ENCODE results near the gene SLC6A9. TPM values are rescaled to one million over a fixed set of nuclear protein-coding genes. Genes with fewer than 3 reads are reported as not detected.

The SLC6A9 gene
- total RNA-seq, 2 experiments from 2014 or later: 10.2 to 11.1 TPM

DNA sequence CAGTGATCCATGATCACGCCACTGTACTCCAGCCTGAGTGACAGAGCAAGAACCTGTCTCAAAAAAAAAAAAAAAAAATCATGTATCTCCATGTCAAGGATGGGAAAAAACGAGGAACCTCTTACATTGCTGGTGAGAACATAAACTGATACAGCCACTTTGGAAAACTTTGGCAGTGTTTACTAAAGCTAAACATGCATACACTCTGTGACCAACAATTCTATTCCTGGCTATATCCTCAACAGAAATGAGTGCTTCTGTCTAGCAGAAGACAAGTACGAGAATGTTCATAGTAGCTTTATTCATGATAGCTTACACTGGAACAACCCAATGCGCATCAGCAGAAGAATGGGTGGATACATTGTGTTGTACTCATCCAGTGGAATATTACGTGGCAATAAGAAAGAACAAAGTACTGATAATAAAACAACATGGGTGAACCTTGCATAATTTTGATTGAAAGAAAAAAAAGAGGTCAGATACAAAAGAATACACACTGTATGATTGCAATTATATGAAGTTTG lies 31.5 kb upstream of the SLC6A9 start:
- Mint-ChIP-seq H3K4me3 (no peak overlapping the region), H3K9me3 (no peaks in the 10 kb centered on the region), H3K27ac (no peak overlapping the region), H3K4me1 (ENCODE audit: low read depth) (no peaks in the 10 kb centered on the region), H3K27me3 (ENCODE audit: low read depth) (peaks cover 4% of the 10 kb centered on the region), H3K36me3 (ENCODE audit: low read depth) (no peaks in the 10 kb centered on the region)
- no peak for DNase-seq
- intact Hi-C loops (cut with micrococcal nuclease): no loop called here
- CTCF ChIA-PET: interaction anchor here (0.6 to 0.7 kb wide), 2 partner anchors 15 to 41 kb away, joined by 3 to 5 read pairs; no protein-coding TSS in a partner anchor

- Mint-ChIP-seq H3K36me3 (ENCODE audit: low read depth) (no peaks in the 10 kb centered on the region), H3K9me3 (no peaks in the 10 kb centered on the region), H3K27ac (no peak overlapping the region), H3K4me1 (ENCODE audit: low read depth) (no peaks in the 10 kb centered on the region), H3K4me3 (no peak overlapping the region), H3K27me3 (ENCODE audit: low read depth) (no peaks in the 10 kb centered on the region)
- intact Hi-C loops (cut with micrococcal nuclease): no loop called here
- CTCF ChIA-PET: interaction anchor here (0.6 kb wide), 1 partner anchor 14 kb away, joined by 5 read pairs; no protein-coding TSS in a partner anchor
- DNase-seq: no peak
These were observed 30.6 kb upstream of the SLC6A9 start for GRCh38 chr1:44061857-44062256.

- H3K9me3 Mint-ChIP-seq: no peaks in the 10 kb centered on the region
- no peaks in the 10 kb centered on the region for H3K36me3 Mint-ChIP-seq (ENCODE audit: low read depth)
- H3K4me3 Mint-ChIP-seq: no peak overlapping the region
- H3K27me3 Mint-ChIP-seq (ENCODE audit: low read depth): no peaks in the 10 kb centered on the region
- no peak for DNase-seq
- CTCF ChIA-PET: no interaction called here
- intact Hi-C loops (cut with micrococcal nuclease): no loop called here
- no peaks in the 10 kb centered on the region for H3K4me1 Mint-ChIP-seq (ENCODE audit: low read depth)
- no peak overlapping the region for H3K27ac Mint-ChIP-seq
These were observed 29.6 kb upstream of the SLC6A9 start for GRCh38 chr1:44060830-44061267.

DNA sequence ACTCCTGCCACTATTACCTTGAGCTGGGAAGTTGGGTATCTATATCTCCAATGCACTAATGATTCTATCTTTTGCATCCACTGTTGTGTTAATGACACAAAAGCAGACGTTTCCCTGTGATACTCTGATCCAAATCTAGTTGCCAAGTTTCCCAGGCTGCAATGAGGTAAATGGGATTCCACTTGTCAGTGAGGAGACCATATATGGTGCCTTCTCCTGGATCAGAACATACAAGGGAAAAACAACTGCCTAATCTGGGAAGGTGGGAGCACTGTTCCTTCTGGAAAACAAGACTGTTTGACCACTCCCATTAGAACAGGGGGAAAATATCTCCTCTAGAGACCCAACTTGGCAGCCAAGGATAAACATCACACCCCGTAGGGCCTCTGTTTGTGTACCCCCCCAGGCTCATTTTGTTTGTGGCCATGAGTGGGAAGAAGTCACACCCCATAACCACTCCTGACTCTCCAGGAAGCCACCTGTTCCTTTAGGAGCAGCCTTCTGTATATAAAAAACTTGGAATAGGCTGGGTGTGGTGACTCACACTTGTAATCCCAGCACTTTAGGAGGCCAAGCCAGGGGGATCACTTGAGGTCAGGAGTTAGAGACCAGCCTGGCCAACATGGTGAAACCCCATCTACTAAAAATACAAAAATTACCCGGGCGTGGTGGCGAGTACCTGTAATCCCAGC lies 28.5 kb upstream of the SLC6A9 start:
- no peaks in the 10 kb centered on the region for H3K36me3 Mint-ChIP-seq (ENCODE audit: low read depth)
- CTCF ChIA-PET: no interaction called here
- no peaks in the 10 kb centered on the region for H3K4me1 Mint-ChIP-seq (ENCODE audit: low read depth)
- no peaks in the 10 kb centered on the region for H3K27me3 Mint-ChIP-seq (ENCODE audit: low read depth)
- H3K4me3 Mint-ChIP-seq: no peak overlapping the region
- intact Hi-C loops (cut with micrococcal nuclease): no loop called here
- no peaks in the 10 kb centered on the region for H3K9me3 Mint-ChIP-seq
- DNase-seq: no peak
- no peak overlapping the region for H3K27ac Mint-ChIP-seq

DNA sequence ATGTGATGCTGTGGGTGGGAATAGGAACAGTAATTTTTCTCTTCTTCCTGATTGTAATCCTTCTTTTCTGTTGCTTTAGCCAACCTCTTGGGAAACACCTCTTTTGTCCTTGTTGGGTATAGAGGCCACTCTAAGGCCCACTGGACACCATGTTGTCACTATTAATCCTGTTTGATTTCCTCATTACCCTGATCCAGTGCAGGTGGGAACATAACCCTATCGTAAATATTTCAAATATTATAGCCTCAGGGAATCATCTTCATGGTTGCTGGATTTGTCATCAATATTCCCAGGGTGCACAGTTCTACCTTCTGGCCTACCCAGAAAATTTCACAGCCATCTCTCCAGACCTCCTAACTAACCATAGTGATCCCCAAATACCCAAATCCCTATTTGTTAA lies 27.9 kb upstream of the SLC6A9 start:
- H3K4me3 Mint-ChIP-seq: no peak overlapping the region
- H3K9me3 Mint-ChIP-seq: no peaks in the 10 kb centered on the region
- intact Hi-C loops (cut with micrococcal nuclease): no loop called here
- no peaks in the 10 kb centered on the region for H3K4me1 Mint-ChIP-seq (ENCODE audit: low read depth)
- no peaks in the 10 kb centered on the region for H3K36me3 Mint-ChIP-seq (ENCODE audit: low read depth)
- no peak overlapping the region for H3K27ac Mint-ChIP-seq
- CTCF ChIA-PET: no interaction called here
- H3K27me3 Mint-ChIP-seq (ENCODE audit: low read depth): no peaks in the 10 kb centered on the region
- no peak for DNase-seq

DNA sequence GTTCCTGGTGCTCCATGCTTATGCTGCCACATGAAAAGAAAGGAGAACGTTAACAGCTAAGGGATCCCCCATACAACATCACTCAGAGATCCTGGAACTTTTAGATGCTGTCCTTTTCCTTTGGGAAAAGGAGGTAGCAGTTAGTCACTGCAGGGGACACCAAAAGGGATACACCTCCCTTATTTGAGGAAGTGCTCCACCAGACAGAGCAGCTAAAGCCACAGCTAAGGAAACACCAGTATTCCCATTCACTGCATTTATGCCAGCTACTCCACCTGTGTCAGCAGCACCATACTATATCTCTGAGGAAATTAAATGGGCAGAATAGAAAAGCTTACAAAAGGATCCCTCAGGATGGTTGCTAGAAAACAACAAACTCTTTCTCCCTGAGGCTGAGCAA lies 26.0 kb upstream of the SLC6A9 start:
- Mint-ChIP-seq H3K27ac (no peak overlapping the region), H3K4me1 (ENCODE audit: low read depth) (no peaks in the 10 kb centered on the region), H3K27me3 (ENCODE audit: low read depth) (no peaks in the 10 kb centered on the region), H3K4me3 (no peak overlapping the region), H3K36me3 (ENCODE audit: low read depth) (no peaks in the 10 kb centered on the region), H3K9me3 (no peaks in the 10 kb centered on the region)
- no peak for DNase-seq
- intact Hi-C loops (cut with micrococcal nuclease): no loop called here
- CTCF ChIA-PET: interaction anchor here (0.6 to 1.1 kb wide), 3 partner anchors 9 to 1092 kb away, joined by 3 to 8 read pairs (median 4); no protein-coding TSS in a partner anchor

DNA sequence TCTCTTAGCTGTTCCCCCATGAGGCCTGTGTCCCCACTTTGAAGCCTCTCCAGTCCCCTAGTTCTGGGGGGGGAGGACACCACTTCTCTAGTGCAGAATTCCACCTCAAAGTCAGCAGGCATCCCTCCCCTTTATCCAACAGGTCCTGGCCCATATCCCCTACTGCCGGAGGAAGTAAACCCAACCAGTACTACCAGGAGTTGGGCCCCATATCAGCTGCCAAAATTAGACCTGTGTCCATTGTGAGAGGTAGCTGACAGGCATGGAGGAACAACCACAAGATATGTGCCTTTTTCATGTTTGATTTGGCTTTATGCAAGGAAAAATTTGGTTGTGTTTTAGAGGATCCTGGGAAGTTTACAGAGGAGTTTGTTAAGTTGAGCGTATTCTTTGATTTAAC lies 22.1 kb upstream of the SLC6A9 start:
- Mint-ChIP-seq H3K4me1 (ENCODE audit: low read depth) (peaks cover 7% of the 10 kb centered on the region), H3K36me3 (ENCODE audit: low read depth) (no peaks in the 10 kb centered on the region), H3K27me3 (ENCODE audit: low read depth) (peaks cover 9% of the 10 kb centered on the region), H3K27ac (no peak overlapping the region), H3K9me3 (no peaks in the 10 kb centered on the region), H3K4me3 (no peak overlapping the region)
- CTCF ChIA-PET: no interaction called here
- intact Hi-C loops (cut with micrococcal nuclease): no loop called here
- no peak for DNase-seq

GRCh38 chr1:44050261-44050660 lies 19.0 kb upstream of the SLC6A9 start:
- intact Hi-C loops (cut with micrococcal nuclease): no loop called here
- Mint-ChIP-seq H3K4me1 (ENCODE audit: low read depth) (peaks cover 21% of the 10 kb centered on the region), H3K9me3 (no peaks in the 10 kb centered on the region), H3K27me3 (ENCODE audit: low read depth) (peaks cover 9% of the 10 kb centered on the region), H3K36me3 (ENCODE audit: low read depth) (no peaks in the 10 kb centered on the region), H3K27ac (no peak overlapping the region), H3K4me3 (no peak overlapping the region)
- CTCF ChIA-PET: interaction anchor here (1.3 to 2.6 kb wide), 2 partner anchors 44 to 116 kb away, joined by 3 to 9 read pairs; no protein-coding TSS in a partner anchor
- no peak for DNase-seq

GRCh38 chr1:44049839-44050238 lies 18.6 kb upstream of the SLC6A9 start:
- peaks cover 21% of the 10 kb centered on the region for H3K4me1 Mint-ChIP-seq (ENCODE audit: low read depth)
- peaks cover 9% of the 10 kb centered on the region for H3K27me3 Mint-ChIP-seq (ENCODE audit: low read depth)
- CTCF ChIA-PET: interaction anchor here (1.3 to 2.6 kb wide), 2 partner anchors 44 to 115 kb away, joined by 3 to 9 read pairs; no protein-coding TSS in a partner anchor
- H3K36me3 Mint-ChIP-seq (ENCODE audit: low read depth): no peaks in the 10 kb centered on the region
- no peaks in the 10 kb centered on the region for H3K9me3 Mint-ChIP-seq
- no peak overlapping the region for H3K4me3 Mint-ChIP-seq
- intact Hi-C loops (cut with micrococcal nuclease): no loop called here
- H3K27ac Mint-ChIP-seq: no peak overlapping the region
- no peak for DNase-seq

DNA sequence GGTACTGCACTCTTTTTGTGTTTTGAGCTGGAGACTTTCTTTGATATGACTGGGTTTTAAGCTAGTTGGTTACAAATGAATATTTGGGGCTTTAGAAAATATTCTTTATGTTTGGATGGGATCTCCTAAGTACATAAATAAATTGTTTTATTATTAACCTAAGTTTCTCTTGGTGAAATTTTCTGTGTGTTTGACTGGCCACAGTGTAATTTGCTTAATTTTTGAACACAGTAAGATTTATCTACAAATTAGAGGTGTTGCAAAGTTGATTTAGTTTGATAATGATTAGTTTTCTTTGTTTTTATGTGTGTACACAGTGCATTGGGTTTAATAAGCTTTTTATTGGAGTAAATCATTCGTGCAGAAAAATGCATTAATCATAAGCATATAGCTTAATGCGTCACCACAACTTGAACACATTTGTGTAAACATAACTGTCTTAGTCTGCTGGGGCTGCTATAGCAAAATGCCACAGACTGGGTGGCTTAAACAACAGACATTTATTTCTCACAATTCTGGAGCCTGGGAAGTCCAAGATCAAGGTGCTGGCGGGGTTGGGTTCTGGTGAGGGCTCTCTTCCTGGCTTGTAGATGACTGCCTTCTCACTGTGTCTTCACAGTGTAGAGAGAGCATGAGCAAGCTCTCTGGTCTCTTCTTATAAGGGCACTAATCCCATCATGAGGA lies 17.4 kb upstream of the SLC6A9 start:
- Mint-ChIP-seq H3K27me3 (ENCODE audit: low read depth) (peaks cover 11% of the 10 kb centered on the region), H3K36me3 (ENCODE audit: low read depth) (no peaks in the 10 kb centered on the region), H3K4me1 (ENCODE audit: low read depth) (peaks cover 21% of the 10 kb centered on the region), H3K4me3 (no peak overlapping the region), H3K27ac (peak overlapping the region; percentile 86), H3K9me3 (no peaks in the 10 kb centered on the region)
- intact Hi-C loops (cut with micrococcal nuclease): loop anchor here (1.0 kb wide), 2 partner anchors 18 to 113 kb away; no protein-coding TSS in a partner anchor
- CTCF ChIA-PET: interaction anchor here (0.6 to 4.4 kb wide), 37 partner anchors 8 to 700 kb away, joined by 3 to 67 read pairs (median 3); partner anchors contain the start of genes ARTN, DPH2 and SLC6A9
- DNase-seq: no peak

DNA sequence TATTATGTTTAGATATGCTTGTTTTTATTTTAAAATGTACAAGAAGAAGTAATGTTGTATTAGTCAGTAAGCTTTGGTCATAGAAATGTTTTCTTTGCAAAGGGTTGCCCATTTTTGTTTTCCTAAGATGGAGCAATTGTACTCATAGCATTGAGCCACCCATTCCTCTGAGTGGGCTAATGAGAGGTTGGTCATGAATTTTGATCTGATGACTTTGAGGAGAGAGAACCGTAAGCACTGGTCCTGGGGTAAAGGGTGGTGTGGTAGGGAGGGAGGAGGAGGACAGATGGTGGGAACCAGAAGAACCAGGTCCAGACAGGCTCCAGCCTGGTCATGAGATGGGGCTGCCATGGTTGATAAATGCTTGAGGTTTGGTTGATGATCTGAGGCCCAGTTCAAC lies 15.9 kb upstream of the SLC6A9 start:
- CTCF ChIA-PET: interaction anchor here (0.7 to 4.4 kb wide), 14 partner anchors 11 to 606 kb away, joined by 3 to 67 read pairs (median 4); no protein-coding TSS in a partner anchor
- DNase-seq: no peak
- Mint-ChIP-seq H3K27me3 (ENCODE audit: low read depth) (peaks cover 11% of the 10 kb centered on the region), H3K4me3 (no peak overlapping the region), H3K36me3 (ENCODE audit: low read depth) (no peaks in the 10 kb centered on the region), H3K4me1 (ENCODE audit: low read depth) (peaks cover 21% of the 10 kb centered on the region), H3K9me3 (no peaks in the 10 kb centered on the region), H3K27ac (no peak overlapping the region)
- intact Hi-C loops (cut with micrococcal nuclease): loop anchor here (1.0 kb wide), 2 partner anchors 42 to 284 kb away; no protein-coding TSS in a partner anchor

DNA sequence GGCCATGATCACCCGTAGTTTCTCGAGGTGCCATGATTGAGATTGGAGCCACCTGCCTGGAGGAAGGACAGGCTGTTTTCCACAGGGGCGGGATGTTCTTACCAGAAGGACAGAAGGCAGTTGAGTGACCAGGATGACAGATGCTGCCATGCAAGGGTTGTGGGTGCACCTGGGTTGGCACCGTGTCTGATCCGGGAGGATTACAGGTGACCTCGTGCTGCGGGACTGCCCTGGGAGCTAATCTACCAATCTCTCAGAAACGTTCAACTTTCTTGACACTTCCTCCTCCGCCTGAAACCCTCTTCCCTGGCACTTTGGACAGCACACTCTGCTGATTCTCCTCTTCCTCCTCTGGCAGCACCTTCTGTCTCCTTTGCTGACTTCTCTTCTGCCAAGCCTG lies 13.8 kb upstream of the SLC6A9 start:
- H3K27me3 Mint-ChIP-seq (ENCODE audit: low read depth): peaks cover 5% of the 10 kb centered on the region
- intact Hi-C loops (cut with micrococcal nuclease): no loop called here
- CTCF ChIA-PET: interaction anchor here (0.6 to 4.4 kb wide), 3 partner anchors 9 to 47 kb away, joined by 4 to 67 read pairs (median 61); no protein-coding TSS in a partner anchor
- H3K27ac Mint-ChIP-seq: no peak overlapping the region
- H3K9me3 Mint-ChIP-seq: no peaks in the 10 kb centered on the region
- H3K4me1 Mint-ChIP-seq (ENCODE audit: low read depth): peaks cover 21% of the 10 kb centered on the region
- H3K36me3 Mint-ChIP-seq (ENCODE audit: low read depth): no peaks in the 10 kb centered on the region
- no peak overlapping the region for H3K4me3 Mint-ChIP-seq
- no peak for DNase-seq
